Tibial artery (tissue), 4 donors: ENCODE results near the gene SEPTIN6.
A peak's percentile ranks its signal among the peaks of the same experiment; 100 is the strongest.
"Not testable (repeated sequence)": the region's sequence is repeated elsewhere in the genome, so short reads cannot be mapped to it uniquely, and the experiment has no call there.

Experiments
- DNase-seq, 2 donors: peaks; one replicate each; pipeline ENCODE4 v3.0.0-alpha.2; 2019
- H3K27ac ChIP-seq, 2 donors: fragments of 200-600 bp; sonication (generic) in 1 of 2; 1 replicate in 1 of 2; 2 replicates in 1 of 2; pipeline ENCODE4 v1.5.1; 2018 to 2019; ENCODE audit warnings: mild to moderate bottlenecking in 1 of 2
- H3K27me3 ChIP-seq, 2 donors: fragments of 200-600 bp; sonication (generic) in 1 of 2; one replicate each; pipeline versions ENCODE4 v1.5.1 to v1.6.0; 2016 to 2019
- H3K36me3 ChIP-seq, 3 donors: fragments of 200-600 bp; sonication (generic) in 2 of 3; one replicate each; pipeline ENCODE4 v1.5.1; 2016 to 2019; ENCODE audit warnings: mild to moderate bottlenecking in 2 of 3
- H3K4me1 ChIP-seq, 4 donors: fragments of 200-600 bp; sonication (generic) in 2 of 4; 1 replicate in 3 of 4; 2 replicates in 1 of 4; pipeline ENCODE4 v1.5.1; 2016 to 2019
- H3K4me3 ChIP-seq, 2 donors: fragments of 200-600 bp; sonication (generic) in 1 of 2; 1 replicate in 1 of 2; 2 replicates in 1 of 2; pipeline ENCODE4 v1.5.1; 2018 to 2019; ENCODE audit warnings: mild to moderate bottlenecking in 2 of 2
- H3K9me3 ChIP-seq, 3 donors: fragments of 200-600 bp; sonication (generic) in 1 of 3; one replicate each; pipeline ENCODE4 v1.5.1; 2016 to 2019
- CTCF ChIP-seq, 2 experiments: fragments of 200-600 bp in 1 of 2; fragments of 450-650 bp in 1 of 2; IDR thresholded peaks; one replicate each; pipeline ENCODE4 v1.5.1; 2017 to 2019; ENCODE audit warnings: antibody characterized with exemption in 2 of 2, mild to moderate bottlenecking in 1 of 2, moderate library complexity in 1 of 2
- intact Hi-C: fragments of 100-400 bp; cut with DNase I; formaldehyde crosslinking; loops from one replicate; pipeline ENCODE4 v1.15.0; 2023; ENCODE audit warnings: low total_unique reads

Gene SEPTIN6

DNA sequence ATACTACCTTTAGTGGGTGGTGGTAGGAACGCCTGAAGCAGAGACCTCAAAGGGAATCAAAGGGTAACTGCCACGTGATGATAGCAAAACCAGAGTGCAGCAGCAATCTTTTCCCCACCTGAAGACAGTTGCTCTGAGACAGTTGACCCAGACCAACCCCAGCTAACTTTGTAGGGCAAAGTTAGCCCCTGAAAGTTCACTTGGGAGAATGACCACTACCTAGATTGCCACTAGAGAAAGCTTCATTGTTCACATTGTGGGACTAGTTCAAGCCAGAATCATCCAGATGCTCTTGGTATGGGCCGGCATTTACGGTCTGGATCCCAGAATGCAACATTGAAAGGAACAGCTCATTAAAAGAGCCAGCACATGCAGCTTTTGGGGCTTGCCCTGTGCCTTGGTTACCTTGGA, 4.1 kb downstream of the SEPTIN6 start:
- Histone ChIP-seq H3K9me3 (no peaks in the 10 kb centered on the region), H3K27ac (no peak overlapping the region), H3K36me3 (no peaks in the 10 kb centered on the region), H3K4me1 (peaks cover 0 to 6% (median 2%) of the 10 kb centered on the region in 4 donors), H3K27me3 (no peaks in the 10 kb centered on the region), H3K4me3 (no peak overlapping the region)
- intact Hi-C loops: no loop called here
- no peak for TF ChIP-seq CTCF (IDR thresholded peaks at IDR 0.05)
- no peak for DNase-seq

DNA sequence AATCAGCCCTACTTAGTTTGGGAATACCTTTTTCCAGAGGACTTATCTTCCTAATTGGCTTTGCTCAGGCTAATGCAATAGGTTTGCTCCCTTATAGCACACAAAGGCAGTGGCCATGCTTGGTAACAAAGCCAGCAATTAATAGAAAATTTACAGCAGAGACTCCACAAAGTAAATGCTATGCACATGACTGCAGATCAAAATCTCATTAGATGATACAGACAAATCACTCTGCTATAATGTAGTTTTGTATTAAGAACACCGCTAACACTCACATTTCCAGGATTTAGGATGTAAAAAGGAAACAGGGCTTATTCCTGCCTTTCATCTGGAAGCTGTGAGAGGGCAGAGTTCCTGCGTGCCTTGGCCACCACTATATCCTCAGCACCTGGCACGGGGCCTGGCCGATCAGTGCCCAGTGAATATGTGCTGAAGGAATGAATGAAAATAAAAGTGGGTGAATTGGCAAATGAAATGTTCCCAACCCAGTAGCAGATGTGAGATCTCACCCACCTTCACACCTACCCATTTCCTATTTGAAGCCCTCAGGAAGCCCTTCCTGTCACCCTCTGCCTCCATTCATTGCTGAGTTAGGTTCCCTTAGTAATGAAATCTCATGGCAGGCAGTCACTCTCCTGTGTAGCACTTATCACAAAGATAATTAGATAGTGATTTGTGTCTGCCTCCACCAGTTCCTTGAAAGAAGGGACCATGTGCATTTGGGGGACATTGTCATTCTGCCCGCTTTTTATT, 5.1 kb downstream of the SEPTIN6 start:
- no peak overlapping the region for H3K4me3 ChIP-seq
- no peaks in the 10 kb centered on the region for H3K27me3 ChIP-seq
- intact Hi-C loops: no loop called here
- DNase-seq: no peak
- no peaks in the 10 kb centered on the region for H3K36me3 ChIP-seq
- no peak for TF ChIP-seq CTCF (IDR thresholded peaks at IDR 0.05)
- H3K4me1 ChIP-seq: peaks cover 0 to 6% (median 2%) of the 10 kb centered on the region in 4 donors
- no peak overlapping the region for H3K27ac ChIP-seq
- no peaks in the 10 kb centered on the region for H3K9me3 ChIP-seq

DNA sequence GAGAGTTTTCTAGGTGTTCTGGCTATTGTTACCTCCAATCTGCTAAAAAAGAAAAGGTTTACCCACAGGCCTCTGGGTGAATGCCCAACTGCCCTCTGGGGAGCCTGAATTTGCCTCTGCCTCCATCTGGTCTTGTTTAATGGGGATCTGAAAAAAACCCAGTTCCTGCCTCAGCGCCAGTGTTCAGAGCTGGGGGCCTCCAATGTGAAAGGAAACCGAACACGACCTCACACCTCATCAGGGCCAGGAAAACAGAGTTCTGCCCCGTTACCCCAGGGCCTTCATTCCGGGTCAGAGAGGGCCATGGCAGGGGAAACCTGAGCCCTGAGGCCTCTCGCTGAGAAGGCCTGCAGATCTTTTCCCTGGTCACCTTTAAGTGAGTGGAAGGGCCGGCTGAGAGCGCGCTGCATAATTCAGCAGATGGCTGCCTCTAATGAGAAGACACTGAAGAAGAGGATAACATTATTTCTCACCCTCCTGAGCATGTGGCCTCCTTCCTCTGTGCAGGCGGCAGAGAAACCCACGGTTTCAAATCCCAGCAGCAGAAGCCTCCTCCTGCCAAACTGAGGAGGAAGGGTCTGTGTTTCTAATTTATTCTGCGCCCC, 6.8 kb downstream of the SEPTIN6 start:
- no peak for TF ChIP-seq CTCF (IDR thresholded peaks at IDR 0.05)
- Histone ChIP-seq H3K36me3 (no peaks in the 10 kb centered on the region), H3K9me3 (no peaks in the 10 kb centered on the region), H3K27me3 (no peaks in the 10 kb centered on the region), H3K4me3 (no peak overlapping the region), H3K27ac (peak overlapping the region; percentile 57 to 61), H3K4me1 (peaks cover 0 to 6% (median 2%) of the 10 kb centered on the region in 4 donors)
- intact Hi-C loops: no loop called here
- DNase-seq: no peak

DNA sequence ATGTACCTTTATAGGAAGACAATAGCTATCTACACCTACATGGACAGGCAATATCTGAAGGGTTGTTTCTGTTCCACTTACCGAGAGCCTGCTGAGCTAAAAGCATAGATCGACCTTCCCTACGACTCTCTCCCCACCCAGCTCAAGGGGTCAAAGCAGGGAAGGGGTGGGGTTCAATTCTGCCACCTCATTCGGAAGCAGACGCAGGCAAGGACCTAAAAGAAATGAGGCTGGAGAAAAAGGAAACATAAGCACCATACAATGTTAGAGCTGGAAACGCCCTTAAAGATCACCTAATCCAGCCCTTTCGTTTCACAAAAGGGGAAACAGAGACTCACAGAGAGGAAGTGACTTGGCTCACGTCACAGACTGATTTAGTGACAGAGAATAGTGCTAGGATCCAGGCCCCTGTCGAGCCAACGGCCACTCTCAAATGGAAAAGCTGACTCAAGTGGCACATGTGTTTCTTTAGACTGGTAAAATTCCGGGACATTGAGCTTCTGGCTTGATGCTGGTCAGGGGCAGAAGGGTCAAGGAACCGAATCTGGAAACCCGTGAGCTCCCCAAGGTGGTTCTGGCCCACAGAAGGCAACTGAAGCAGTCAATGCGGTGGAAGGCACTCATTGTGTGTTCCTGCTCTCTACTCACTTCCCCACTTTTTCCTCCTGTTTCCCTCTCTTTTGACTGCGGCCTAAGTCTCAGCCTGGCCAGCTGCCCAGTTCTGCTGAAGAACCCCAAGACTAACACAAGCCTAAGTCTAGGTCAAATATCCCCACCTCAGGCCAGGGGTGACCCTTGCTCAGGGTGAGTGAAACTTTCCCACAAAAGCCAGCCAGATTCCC, 7.5 kb downstream of the SEPTIN6 start:
- no peaks in the 10 kb centered on the region for H3K27me3 ChIP-seq
- H3K4me3 ChIP-seq: no peak overlapping the region
- peak overlapping the region; percentile 57 to 61 for H3K27ac ChIP-seq
- TF ChIP-seq CTCF (IDR thresholded peaks at IDR 0.05): no peak
- H3K36me3 ChIP-seq: no peaks in the 10 kb centered on the region
- H3K4me1 ChIP-seq: peaks cover 0 to 6% (median 2%) of the 10 kb centered on the region in 4 donors
- H3K9me3 ChIP-seq: no peaks in the 10 kb centered on the region
- intact Hi-C loops: no loop called here
- DNase-seq: peak in 1 of 2 donors; percentile 37

DNA sequence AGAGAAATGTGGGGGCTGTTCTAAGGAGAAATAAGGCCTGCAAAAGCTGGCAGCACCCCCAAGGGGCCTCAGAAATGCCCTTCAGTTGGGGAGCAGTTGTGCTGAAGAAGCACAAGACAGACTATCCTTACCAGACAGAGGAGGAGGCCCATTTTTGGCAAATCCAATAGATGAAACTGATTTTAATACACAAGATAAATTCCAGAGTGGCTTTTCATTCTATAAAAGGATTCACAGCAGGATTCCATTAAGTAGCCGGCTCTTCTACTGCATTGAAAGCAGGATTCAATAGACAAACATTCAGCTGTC, 8.1 kb downstream of the SEPTIN6 start:
- Histone ChIP-seq H3K27ac (peak overlapping the region; percentile 57 to 61), H3K4me1 (peaks cover 0 to 6% (median 2%) of the 10 kb centered on the region in 4 donors), H3K4me3 (no peak overlapping the region), H3K9me3 (no peaks in the 10 kb centered on the region), H3K36me3 (no peaks in the 10 kb centered on the region), H3K27me3 (no peaks in the 10 kb centered on the region)
- no peak for TF ChIP-seq CTCF (IDR thresholded peaks at IDR 0.05)
- no peak for DNase-seq
- intact Hi-C loops: no loop called here

GRCh38 chrX:119684312-119684711, 8.7 kb downstream of the SEPTIN6 start:
- H3K36me3 ChIP-seq, H3K27ac ChIP-seq, DNase-seq, H3K4me1 ChIP-seq, intact Hi-C loops, H3K4me3 ChIP-seq, H3K9me3 ChIP-seq, H3K27me3 ChIP-seq: not testable (repeated sequence)
